HG02852 (cell line): ENCODE data around the gene CDK11A.
A peak's percentile ranks its signal among the peaks of the same experiment; 100 is the strongest.

Experiments used
- ATAC-seq: cut with Tn5 transposase; IDR thresholded peaks from one replicate; pipeline ENCODE4 v1.9.1; 2021; ENCODE audit warnings: mild to moderate bottlenecking, moderate library complexity; ENCODE audit not compliant: unreplicated experiment

Gene CDK11A

DNA sequence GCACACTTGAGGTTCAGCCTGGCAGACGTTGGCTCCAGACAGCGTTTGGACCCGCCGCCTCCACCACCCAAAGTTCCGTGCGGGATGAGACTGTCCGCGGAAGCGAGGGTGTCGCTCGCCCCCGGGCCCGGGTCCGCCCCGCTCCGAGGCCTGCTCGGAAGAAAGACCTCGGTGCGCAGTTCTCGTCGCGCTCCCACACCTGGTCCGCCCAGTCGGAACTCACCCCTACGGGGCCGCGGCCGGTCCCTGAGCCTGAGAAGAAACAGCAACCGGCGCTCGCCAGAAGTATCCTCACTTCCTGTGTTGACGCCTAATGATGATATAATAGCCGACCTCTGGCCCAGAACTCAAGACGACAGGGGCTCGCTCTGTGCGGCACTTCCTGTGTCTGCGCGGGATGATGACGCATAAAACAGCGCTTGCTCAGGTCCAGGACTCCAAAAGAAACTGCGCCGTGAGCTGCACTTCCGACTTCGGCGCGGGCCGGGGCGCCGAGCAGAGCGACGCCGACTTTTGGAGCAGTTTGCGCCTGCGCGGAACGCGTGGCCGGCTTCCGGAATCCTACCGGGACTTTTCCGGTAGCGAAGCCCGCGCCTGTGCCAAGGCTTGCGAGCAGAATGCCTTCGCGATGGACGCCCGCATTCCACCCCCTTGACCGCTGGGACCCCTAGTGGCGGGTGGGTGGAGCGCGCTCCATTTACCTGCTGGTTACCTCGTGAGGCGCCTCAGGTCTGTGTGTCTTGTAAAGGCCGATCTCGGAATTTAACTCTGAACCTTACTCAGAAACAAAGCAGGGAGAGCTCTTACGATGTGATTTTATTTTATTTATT is at the start of gene CDK11A:
TSS of gene CDK11A (minus strand) at position 323 of the 830 bp plus-strand sequence. CDS start 1,539 bp downstream, outside the sequence.
- peak; percentile 91 for ATAC-seq

DNA sequence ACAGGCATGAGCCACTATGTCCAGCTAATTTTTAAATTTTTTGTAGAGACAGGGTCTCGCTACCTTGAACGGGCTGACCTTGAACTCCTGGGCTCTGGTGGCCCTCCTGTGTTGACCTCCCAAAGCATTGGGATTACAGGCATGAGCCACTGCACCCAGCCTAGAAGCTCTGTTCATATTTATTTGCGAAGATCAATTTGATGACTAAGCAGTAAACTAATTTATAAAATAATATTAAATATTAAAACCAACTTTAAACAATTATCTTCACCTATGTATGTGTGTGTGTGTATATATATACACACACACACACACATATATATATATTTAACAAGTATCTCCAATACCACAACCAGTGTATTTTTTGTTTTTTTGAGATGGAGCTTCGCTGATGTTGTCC is 49.7 kb upstream of the CDK11A start:
- ATAC-seq, result no peak

DNA sequence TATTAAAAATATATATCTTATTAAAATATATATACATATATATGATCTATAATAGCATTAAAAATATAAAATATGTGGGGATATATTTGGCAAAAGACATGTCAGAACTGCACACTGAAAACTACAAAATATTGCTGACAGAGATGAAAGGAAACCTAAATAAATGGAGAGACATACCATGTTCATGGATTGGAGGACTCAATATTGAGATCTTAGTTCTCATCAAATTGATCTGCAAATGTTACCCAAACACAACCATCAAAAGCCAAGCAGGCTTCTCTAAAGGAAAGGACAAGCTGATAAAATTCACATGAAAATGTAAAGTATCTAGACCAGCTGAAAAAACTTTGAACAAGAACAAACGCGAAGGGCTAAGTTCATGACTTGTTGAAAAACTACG is 46.9 kb upstream of the CDK11A start:
- ATAC-seq, result no peak

DNA sequence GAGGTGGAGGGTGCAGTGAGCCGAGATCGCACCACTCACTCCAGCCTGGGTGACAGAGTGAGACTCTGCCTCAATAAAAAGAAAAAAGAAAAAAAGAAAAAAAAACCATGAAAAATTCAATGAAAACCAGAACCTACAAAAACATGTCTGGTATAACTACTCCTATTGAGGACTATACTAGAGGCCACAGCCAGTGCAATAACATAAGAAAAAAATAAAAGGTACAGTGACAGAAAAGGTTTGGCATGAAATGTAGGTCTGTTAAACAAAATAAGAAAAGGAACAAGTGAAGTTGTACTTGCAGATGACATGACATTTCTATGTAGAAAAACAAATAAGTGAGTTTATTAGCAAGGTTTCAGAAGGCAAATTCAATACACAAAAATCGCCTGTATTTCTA is 45.9 kb upstream of the CDK11A start:
- no peak for ATAC-seq

DNA sequence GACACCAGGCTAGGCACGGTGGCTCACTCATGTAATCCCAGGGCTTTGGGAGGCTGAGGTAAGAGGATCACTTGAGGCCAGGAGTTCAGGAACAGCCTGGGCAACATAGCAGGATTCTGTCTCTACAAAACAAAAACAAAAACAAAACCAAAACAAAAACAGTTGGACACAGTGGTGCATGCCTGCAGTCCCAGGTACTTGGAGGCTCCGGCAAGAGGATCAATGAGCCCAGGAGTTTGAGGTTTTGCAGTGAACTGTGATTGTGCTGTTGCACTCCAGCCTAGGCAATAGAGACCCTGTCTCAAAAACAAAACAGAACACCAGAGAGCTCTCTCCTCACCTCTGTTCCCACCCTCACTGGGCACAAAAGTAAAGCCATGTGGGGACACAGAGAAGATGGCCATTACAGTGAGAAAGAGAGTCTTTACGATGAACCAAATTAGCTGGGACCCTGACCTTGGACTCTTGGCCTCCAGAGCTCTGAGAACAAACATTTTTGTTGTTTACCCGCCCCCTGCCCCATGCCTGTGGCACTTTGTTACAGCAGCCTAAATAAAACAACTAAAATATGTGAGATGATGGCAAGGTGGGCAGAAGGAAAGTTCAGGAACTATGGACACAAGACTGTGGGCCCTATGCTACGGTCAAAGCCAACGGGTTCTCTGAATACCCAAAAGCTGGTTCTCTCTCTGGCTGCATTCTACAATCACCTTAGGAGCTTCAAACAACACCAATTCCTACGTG is 44.3 kb upstream of the CDK11A start:
- ATAC-seq, result no peak

DNA sequence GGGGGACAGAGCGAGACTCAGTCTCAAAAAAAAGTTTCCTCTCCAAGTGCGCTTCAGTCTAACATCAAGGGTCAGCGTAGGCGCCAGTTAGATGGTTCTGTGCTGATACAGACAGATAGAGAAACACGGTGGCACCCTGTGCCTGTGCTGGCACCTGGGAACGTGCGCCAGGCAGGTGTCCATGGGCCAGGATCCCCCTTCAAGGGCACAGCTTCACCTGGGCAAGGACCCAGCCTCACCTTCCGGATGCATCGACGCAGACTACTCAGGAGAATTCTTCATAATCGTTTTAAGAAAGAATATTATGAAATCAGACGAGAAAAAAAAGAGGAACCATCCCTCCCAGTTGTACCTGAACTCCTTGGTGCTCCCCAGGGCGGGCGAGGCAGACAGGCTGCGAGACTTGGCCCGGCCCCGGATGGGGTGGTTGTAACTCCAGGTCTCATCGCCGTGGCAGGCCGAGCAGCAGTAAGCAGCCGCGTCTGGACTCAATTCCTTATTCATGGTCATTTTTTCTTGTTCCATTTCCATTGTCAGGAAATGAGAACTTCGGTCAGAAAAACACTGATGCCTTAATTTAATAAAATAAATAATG is 40.8 kb upstream of the CDK11A start:
- ATAC-seq, result no peak

DNA sequence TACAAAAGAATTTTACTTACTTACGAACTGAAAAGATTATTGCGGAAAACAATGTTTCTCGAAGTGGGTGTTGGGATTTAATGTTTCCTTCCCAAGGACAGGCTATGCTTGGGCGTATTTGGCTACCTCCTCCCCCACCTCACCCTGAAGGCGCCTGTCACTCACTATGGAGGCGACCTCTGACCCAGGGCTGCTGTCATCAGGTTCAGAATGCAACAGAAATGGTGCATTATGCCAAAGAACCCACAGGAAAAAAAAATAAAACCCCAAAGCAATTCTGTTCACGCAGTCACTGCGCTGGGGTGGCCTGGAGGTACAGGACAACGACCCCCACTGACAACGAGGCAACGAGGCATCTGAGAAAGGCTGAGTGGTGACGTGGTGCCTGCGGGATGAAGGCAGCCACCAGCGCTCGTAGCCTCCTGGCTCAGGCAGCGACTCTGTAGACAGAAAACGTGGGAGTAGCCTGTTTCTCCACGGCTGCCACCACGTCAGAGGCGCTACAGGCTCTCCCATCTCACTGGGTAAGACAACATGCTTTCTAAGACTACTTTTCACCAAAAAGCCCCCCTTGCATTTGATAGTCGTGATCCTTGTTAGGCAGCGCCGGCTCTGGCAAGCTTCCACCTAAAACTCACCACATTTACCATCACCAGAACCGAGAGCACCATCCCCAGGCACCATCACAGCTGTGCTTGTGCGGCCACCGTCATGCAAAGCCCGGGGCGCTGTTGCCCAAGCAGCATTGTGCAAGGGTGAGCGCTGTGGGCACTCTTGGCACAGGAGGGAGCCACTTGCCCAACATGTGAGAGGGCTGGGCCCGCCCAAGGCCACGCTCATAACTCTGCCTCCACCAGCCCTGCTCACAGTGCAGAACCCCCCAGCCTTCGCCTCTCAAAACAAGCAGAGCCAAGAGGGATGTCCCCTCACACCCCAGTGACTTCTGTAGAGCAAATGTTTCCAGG is 39.8 kb upstream of the CDK11A start:
- ATAC-seq, result no peak

DNA sequence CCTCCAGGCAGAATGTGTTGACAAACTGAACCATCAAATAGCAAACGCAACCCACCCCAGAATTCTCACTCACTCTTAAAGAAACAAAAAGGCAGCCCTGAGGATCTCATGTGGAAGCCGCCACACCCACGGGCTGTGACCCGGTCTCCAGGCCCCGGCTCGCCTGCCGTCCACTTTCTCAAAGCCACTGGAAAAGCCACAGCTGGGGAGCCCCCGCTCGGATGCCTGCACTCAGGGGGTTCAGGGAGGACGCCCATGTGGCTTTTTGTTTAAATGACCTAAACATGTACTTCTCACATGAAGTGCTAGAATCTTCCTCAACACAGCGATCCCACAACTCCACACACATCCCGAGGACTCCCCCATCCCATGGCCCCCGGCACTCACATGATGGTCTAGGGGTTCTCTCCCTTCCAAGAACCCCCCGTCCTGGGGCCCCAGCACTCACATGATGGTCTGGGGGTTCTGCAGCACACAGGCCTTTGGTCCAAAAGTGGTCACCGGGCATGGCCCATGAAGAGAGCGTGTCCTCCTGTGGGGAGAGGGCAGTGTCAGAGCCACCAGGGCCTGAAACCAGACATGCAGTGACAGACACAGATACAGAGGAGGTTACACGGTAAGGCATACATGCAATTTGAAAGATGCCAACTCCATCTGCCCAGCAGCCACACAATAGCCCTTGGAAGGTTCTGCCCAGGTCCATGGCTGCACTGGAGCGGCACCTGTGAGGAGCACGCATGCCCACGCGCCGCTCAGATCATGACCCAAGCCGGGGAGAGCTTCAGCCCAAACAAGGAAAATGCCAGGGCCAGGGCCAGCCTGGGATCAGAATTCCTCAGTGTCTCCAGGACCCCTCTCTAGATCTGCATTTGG is 37.6 kb upstream of the CDK11A start:
- ATAC-seq, result no peak

DNA sequence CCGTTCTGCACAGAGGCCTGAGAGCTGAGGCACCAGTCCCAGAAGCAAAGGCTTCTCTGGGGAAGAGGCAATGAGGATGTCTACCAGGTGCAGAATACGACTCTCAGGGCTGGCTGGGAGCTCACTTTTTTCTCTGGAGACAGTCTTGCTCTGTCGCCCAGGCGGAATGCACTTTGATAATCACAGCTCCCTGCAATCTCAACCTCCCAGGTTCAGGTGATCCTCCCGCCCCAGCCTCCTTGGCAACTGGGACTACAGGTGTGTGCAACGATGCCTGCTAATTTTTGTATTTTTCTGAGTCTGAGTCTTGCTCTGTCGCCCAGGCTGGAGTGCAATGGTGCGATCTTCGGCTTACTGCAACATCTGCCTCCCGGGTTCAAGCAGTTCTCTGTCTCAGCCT is 36.6 kb upstream of the CDK11A start:
- no peak for ATAC-seq

DNA sequence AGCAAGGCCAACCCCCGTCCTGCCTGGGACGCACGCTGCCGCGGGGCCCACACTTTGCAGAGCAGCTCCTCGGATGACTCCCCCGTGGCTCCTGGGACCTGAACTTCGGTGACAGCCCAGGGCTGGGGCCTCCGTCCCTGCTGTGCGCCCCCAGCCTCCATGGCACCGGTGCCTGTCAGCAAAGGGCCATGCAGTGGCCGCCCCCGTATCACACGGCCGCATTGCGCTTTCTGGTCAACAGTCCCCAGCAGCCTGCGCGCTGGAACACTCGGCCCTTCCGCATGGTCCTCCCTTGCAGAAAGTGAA is 36.1 kb upstream of the CDK11A start:
- no peak for ATAC-seq

DNA sequence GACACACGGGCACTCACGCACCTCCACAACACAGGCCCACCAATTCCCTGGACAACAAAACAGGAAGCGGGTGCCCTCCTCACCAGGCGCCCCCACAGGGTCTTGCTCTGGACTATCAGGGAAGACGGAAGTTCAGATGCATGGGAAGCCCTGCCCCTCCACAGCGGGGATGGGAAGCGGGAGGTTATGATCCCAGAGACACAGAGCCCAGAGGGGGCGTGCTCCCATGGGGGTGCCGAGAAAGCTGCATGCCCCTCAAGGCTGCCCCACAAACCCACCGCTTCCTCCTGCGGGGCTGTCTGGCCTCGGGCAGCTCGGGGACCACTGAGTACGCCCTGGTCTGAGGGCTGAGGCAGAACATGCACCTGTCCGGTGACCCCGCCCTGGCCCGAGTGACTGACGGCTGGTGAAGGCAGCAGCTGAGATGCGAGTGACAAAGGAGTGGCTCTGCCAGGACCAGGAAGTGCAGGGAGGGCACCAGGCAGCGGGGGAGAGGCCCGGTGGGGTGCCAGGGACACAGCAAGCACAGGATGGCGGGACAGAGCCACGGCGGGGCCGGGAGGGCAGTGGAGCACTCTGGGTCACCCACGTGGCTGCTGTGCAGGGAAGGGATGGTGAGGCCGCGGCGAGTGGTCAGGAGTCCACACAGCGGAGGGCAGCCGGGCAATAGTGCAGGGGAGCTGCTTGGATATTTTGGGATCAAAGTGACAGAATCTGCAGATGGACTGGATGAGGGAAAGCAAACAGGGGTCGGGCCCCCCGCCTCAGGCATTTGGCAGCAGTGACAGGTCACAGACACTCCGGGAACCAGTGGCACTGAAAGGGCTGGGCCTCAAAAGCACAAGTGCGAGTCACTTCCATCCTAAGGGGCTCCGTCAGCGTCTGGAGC is 35.5 kb upstream of the CDK11A start:
- ATAC-seq, result no peak

DNA sequence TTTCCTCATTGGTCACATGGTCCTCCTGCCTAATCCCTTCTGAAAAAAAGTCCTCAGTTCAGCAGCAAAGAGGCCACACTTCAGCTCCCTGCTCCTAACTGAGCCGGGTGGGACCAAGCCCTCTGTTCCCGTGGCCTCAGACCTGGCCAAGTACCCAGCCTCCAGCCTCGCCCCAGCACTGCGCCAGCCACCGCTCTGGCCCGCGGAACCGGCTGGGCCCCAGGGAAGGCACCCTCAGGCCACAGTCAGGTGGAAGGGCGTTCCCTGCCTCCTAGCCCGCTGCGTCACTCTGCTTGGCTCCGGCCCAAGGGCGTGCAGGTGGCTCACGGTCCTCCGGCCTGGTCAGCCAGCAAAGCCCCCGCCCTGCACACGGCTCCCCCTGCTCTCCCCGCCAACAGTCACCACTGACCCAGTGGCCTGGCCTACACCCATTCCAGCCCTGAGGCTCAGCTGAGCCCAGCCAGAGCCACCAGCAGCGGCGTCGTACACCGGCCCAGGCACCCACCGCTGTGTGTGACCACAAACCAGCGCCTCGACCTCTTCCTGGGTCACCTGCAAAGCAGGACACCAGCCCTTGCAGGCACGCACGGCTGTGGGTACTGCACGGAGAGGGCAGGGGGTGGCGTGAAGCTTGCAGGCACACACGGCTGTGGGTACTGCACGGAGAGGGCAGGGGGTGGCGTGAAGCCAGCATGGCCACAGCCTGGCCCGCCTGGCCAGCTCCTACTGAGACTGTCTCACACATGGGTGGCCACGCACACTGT is 34.7 kb upstream of the CDK11A start:
- no peak for ATAC-seq

DNA sequence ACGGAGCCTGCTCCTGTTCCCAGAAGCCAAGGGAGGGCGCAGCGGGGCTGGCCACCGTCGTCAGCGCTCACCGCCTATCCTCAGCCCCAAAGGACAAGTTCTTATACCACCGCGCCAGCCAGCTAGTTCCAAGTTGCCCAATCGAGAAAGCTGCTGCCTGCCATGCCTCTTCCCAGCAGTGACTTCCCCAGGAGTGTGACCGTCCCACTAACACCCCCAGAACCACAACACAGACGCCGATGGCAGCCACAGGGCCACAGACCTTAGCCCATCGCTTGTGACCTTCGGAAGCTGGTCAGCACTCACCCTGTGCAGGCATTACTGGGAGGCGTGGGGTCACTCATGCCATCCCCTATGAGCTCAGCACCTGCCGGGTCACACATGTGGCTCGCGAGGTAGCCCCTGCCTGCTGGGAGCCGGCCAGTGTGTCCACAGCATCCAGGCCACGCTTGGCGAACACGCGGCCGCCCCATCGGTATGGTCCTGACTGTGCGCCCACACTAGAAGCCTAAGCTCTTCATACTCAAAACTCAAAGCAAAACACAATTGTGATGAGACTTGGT is 34.0 kb upstream of the CDK11A start:
- no peak for ATAC-seq

DNA sequence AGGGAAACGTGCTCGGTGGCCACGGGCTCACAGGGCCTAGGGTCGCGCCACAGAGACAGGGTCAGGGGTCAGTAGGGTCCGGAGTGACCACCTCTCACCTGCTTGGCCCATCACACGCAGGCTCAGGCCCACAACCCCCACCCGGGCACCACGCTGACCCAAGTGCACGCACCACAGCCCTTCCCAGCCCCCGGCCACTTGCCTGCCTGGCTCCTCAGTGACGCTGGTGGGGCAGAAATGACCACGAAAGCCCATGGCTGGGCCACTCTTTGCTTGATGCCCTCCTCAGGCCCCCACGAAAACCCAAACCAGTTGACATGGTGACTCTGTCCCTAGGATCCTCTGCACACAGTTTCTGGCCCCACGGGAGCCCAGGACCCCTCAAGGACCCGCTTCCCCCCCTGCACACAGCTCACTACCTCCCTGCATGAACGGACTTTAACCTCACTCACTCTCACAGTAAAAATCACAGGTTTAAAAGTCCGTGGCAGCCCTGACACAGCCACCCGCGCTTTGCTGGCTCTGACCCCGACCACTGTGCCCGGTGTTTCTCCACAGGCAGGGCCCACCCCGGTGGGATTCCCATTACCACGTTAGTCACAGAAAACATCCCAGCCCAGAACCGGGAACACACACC is 33.4 kb upstream of the CDK11A start:
- ATAC-seq, result no peak

DNA sequence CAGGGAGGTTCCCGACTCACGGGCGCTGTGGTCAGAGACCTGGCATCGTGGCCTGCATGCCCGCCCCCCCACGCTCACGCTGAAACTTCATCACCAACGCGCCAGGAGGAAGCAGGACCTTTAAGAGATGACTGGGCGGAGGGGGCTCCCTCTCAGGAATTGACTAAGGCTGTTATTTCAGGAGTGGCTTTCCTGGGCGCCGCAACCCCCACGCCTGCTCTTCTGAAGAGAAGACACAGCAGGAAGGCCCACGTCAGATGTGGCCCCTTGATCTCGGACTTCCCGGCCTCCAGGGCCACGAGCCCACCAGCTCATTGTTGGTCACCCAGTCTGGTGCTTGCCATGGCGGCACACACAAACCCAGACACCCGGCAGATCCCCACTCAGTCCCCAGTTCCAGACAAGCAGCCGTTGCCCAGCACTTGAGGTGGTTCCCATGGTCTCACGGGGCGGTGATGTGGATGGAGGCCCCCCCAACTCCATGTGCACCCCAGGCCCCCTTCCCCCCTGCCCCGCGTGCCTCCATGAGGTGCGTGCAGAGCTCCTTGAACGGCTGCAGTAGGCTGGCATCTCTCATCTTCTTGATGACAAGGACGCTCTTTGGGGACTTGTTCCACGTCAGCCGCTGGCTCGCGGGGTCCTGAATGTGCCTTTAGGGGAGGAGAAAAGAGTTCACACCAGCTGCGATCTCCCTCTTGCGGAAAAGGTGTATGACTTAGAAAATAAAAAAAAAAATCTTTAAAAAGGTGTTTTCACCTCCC is 32.7 kb upstream of the CDK11A start:
- ATAC-seq, result no peak

DNA sequence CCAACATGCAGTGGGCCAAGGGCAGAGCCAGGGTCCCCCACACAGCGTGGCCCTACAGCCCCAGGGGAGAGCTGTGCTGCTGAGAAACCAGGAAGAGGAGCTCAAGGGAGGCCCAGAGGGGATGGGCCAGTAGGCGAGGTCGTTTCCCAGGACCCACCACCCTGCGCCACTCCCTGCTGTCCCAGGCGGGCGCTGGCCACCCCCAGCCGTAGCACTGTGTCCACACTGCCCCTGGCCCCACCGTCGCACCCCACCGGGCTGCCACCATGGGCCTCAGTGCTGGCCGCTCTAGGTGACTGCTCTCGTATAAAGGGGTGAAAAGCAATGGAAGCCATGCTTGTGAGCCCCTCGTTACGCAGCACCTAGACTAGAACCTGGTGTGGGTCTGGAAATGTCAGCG is 31.7 kb upstream of the CDK11A start:
- ATAC-seq, result no peak

DNA sequence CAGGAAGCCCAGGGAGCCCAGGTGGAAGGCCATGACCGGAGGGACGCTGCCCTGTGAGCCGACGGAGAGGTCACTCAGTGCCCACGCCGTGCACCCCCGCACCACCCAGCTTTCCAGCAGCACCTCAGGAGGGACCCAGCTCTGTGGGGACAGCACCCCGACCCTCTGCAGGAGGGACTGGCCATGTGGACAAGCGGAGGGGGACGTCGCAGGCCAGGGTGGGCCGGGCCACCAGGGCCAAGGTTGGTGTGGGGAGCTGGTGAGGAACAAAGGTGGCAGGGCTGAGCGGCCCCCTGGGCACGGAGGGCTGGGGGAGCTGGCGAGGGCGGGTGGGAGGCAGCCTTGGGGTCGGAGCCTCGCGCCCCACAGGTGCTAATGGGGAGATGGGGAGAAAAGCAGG is 31.3 kb upstream of the CDK11A start:
- ATAC-seq, result no peak
